D341Med (cell line): Measurements from ENCODE around the gene CARD19.

Source experiments
- DNase-seq: peaks from one replicate; pipeline ENCODE4 v3.0.0; 2012; ENCODE audit warnings: low spot score

The CARD19 gene

DNA sequence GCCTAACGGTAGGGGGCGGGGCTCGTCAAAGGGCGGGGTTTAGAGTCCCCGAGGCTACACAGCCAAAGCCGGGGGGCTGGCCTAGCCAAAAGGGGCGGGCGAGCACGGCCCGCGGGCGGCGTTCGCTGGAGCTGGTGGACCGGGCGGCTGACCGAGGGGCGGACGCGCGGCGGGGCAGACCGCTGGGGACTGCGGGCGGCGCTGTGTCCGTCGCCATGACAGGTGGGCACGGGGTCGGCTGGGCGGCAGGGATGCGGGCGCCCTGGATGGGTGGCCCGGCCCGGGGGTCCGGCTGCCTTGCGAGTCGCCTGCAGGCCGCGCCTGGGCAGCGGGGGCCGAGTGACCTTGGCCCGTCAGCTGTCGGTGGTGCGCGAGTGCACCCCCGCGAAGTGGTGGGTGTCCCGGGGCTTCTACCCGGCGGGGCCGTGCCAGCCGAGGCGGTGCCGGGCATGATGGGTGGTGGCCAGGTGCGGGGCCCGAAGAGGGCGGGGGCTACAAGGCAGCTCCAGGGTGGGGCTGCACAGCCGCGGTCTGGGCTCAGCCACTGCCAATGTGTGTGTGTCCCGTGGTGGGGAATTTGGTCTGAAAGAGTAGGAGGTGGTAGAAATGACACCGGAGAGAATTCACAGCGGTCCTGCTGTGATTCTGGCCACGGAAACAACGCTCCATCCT is at the start of gene CARD19:
Gene CARD19, plus strand, starts transcription at position 87 of the 672 bp plus-strand sequence. Its CDS starts 129 bp downstream, at position 216.
- peak; percentile 74 for DNase-seq

- DNase-seq: no peak
Observed at GRCh38 chr9:93048566-93049448, 47.2 kb upstream of the CARD19 start.

GRCh38 chr9:93049491-93049890 is 46.5 kb upstream of the CARD19 start:
- DNase-seq: no peak

- no peak for DNase-seq
Observed at GRCh38 chr9:93050231-93050630, 45.8 kb upstream of the CARD19 start.

GRCh38 chr9:93051680-93052089 is 44.3 kb upstream of the CARD19 start:
- DNase-seq: no peak

- no peak for DNase-seq
Observed at GRCh38 chr9:93052791-93053540, 43.1 kb upstream of the CARD19 start.

DNA sequence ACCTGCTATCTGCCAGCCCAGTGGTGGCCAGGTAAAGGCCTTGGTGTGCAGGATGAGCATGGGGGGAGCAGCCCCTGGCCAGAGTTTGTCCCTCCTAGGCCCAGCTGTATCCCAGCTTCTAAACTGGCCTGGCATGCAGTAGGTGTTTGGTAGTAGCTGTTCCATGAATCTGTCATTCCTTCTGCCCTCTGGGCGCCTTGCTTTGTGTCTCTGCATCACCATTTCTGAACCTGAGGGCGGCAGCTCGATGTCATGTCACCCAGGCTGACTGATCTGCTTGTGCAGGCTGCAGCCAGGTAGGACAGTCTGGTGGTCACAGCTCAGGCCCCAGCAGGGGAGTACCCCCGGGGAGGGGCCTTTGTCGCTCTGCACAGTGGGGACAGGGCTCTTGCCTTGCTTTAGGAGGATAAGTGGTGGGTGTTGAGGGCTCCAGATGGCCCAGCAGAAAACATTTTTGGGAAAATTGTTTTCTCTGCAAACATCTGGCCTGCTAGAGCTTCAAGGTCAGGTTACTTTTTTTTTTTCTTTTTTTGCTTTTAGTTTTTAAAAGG is 42.2 kb upstream of the CARD19 start:
- DNase-seq: no peak

GRCh38 chr9:93054758-93055704 is 41.0 kb upstream of the CARD19 start:
- no peak for DNase-seq

- DNase-seq: no peak
Observed at GRCh38 chr9:93057042-93057702, 38.8 kb upstream of the CARD19 start.

DNA sequence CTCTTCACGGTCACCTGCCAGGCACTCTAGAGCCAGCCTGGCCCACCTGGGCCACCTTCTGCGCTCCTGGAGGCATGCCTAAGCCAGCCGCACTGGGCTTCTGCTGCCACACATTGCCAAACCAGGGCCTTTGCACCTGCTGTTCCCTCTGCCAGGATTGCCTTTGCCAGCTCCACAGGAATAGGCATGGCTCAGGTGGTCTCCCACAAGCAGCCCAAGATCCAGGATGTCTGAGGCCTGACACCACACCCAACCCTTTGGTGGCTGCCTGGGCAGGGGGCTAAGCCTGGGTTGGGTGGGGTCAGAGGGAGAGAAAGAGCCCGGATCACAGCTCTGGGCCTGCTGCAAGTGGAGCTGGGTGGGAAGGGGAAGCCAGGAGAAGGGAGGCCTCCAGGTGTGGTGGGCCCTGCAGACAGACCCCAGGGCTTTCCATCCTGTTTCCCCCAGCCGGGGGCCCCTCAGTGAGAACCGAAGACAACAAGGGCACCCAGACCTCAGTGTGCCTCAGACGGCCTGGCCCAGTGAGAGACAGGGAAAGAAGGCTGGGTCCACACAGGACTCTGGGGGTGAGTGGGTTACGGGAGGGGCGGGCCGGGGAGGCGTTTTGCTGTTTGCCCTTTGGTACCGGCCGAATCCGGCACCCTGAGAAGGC is 38.2 kb upstream of the CARD19 start:
- DNase-seq: no peak

DNA sequence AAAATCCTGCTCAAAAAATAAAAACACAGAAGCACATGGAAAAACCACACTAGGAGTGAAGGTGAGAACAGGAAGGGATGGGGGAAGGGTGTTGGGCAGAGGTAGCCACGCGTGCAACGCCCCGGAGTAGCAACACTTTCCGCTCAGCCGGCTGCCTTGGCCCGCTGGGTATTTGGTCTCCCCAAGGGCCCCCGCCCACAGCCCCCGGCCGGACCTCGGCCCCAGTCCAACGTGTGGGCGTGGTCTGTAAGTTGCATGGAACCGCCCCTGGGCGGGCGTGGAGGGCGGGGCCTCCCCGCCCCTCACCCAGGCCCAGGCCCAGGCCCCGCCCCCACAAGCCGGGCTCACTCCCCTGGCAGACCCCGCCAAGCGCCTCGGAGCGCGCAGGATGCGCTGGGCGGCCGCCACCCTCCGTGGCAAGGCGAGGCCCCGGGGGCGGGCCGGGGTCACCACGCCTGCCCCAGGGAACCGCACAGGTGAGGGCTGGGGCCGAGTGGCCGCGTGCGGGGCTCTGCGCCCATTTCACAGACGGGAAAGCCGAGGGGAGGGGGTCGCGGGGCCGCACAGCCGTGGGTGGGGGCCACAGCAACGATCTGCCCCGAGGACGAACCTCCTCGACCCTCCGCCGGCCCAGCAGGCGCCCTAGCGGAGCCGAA is 37.5 kb upstream of the CARD19 start, which contains the start of gene SUSD3:
Gene SUSD3, plus strand, starts transcription at position 347 of the 656 bp plus-strand sequence. Its CDS starts 42 bp downstream, at position 389.
- no peak for DNase-seq

GRCh38 chr9:93059011-93059714 is 36.9 kb upstream of the CARD19 start:
- DNase-seq: no peak

GRCh38 chr9:93059715-93060578 is 36.1 kb upstream of the CARD19 start:
- no peak for DNase-seq

DNA sequence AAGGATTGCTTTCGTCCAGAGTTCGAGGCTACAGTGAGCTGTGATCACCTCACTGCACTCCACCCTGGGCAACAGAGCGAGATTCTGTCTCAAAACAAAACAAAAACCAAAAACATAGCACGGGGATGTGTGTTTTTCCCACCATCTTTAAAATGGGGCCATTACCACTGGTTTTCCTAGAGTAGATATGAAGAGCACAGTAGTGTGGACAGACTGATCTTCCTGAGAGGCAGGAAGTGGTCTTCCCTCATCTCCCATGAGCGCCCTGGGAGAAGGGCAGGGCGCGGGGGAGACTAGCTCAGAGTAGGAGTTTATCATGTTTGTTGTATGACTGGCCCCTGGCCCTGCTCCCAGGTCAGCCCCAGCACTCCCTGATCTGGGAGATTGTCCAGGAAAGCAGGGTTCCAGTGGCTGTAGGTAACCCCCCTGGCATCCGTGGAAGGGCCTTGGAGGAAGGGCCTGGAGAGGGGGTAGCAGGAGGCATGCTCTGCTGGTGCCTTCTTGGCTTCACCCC is 35.2 kb upstream of the CARD19 start:
- DNase-seq: no peak

DNA sequence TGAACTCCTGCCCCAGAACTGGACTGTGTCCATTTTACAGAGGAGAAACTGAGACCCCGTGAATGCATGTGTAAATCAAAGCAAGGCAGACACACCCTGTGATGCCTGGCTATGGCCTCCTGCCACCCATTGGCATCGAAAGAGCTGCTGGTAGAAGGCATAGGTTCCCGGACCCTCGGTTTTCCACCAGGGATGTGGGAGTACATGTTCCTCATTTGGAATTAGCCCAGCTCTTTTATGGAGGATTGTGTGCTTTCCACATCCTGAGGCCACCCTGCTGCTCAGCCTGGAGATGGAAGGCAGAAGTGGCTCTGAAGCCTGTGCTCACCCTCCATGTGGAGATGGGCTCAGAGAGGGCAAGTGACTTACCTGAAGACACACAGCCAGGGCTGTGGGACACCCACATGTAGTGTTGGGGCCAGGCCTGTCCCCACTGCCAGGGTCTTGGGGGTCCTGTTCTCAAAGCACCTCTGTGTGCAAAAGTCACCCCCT is 34.7 kb upstream of the CARD19 start:
- no peak for DNase-seq

DNA sequence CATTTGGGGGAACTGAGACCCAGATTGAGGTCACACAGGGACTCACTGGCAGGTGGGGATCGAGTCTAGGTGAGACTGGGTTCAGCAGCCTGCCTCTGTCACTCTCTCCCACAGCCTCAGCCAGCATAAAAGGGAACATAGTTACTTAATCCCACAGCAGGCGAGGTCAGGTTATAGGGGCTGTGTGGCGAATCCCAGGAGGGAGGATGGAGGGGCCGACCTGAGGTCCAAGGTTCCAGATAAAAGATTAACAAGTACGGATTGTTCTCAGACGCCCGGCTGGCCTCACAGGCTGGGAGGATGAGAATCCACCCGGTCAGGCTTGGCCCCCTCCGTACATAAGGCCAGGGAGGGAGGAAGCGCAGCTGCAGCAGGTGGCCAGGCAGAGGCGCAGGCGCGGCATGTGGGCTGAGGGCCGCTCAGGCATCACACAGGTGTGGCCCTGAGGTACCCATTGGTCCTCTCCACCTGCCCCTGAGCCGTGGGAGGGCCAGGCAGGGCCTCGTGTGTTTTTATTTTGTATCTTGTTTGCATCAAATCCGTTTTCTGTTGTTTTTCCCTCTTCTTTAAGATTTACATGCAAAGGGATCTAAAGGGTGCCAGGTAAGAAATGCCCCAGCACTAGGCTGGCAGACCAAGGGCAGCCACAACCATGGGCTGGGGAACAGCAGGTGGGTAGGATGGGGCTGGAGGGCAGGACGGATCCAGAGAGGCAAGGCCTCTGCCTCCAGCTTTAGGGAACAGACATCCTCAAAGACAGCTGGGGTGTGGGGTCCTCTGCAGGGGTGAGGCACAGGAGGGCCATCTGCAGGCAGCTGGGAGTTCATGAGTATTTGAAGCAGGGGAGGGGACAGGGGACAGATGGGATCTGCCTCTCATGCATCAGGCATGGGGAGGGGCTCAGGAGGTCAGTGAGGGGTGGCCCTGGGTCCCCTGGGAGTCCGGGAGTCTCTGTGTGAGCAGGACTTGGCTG is 33.9 kb upstream of the CARD19 start:
- DNase-seq: no peak
